HCT116 (cell line): ENCODE data around the gene SDK2. TPM values are rescaled to one million over a fixed set of nuclear protein-coding genes. Genes with fewer than 3 reads are reported as not detected.

Source experiments
- ATAC-seq: fragments of 200-7000 bp; cut with Tn5 transposase; 2 replicates; pipeline ENCODE4 v1.9.1; 2020; ENCODE audit warnings: mild to moderate bottlenecking, moderate library complexity
- BruUV-seq: library from RNA; stranded (reverse); fragments of 400-500 nt; replicated peaks from 2 replicates; lab custom pipeline; 2021; lab: Mats Ljungman, UMichigan
- CTCF ChIA-PET: fragments of 300-600 bp; sonication (Branson Sonifier 250); formaldehyde crosslinking; loops from one replicate; lab custom pipeline; 2021; ENCODE audit warnings: antibody characterized with exemption; lab: Charles Lee
- POLR2A ChIA-PET: fragments of 300-600, 350-600 bp; sonication (Branson Sonifier 250); formaldehyde crosslinking; loops from one replicate; lab custom pipeline; 2021; ENCODE audit warnings: antibody characterized with exemption; lab: Charles Lee
- RAD21 ChIA-PET, 2 experiments: fragments of 300-600 bp; sonication (Branson Sonifier 250); formaldehyde crosslinking; loops; one replicate each; lab custom pipeline; 2023; ENCODE audit warnings: low total read pairs in 2 of 2; ENCODE audit not compliant: uncharacterized antibody in 2 of 2, unreplicated experiment in 2 of 2, low non-redundant PET in 1 of 2; lab: Charles Lee
- DNase-seq: peaks from one replicate; pipeline ENCODE4 v3.0.0-alpha.2; 2010; ENCODE audit warnings: low read depth, low spot score
- H2AFZ ChIP-seq: fragments of 200-600 bp; shearing (Covaris generic), sonication (generic); 2 replicates; pipeline ENCODE4 v1.6.1; 2017; ENCODE audit warnings: low read depth, mixed run types, mixed read lengths, antibody characterized with exemption, low read length; ENCODE audit not compliant: poor library complexity, severe bottlenecking
- H3K27ac ChIP-seq: 2 replicates; pipeline ENCODE4 v1.5.1; 2012; ENCODE audit warnings: low read depth, low read length
- H3K27me3 ChIP-seq: fragments of 200-600 bp; sonication (generic); 2 replicates; pipeline ENCODE4 v1.6.1; 2016; ENCODE audit warnings: mixed run types, low read length, mixed read lengths; ENCODE audit not compliant: insufficient read depth
- H3K36me3 ChIP-seq, 2 experiments: fragments of 200-500 bp in 1 of 2; fragments of 200-600 bp in 1 of 2; sonication (Bioruptor generic) in 1 of 2; sonication (generic) in 1 of 2; 2 replicates each; pipeline versions ENCODE4 v1.5.1 to v1.6.1; 2014 to 2016; ENCODE audit warnings: low read length in 2 of 2, inconsistent platforms in 1 of 2, mixed read lengths in 1 of 2, mixed run types in 1 of 2; ENCODE audit not compliant: insufficient read depth in 2 of 2, control insufficient read depth in 1 of 2
- H3K4me1 ChIP-seq, 2 experiments: fragments of 200-600 bp in 1 of 2; sonication (generic) in 1 of 2; 2 replicates each; pipeline versions ENCODE4 v1.5.1 to v1.6.1; 2012 to 2017; ENCODE audit warnings: low read length in 2 of 2, inconsistent platforms in 1 of 2, mild to moderate bottlenecking in 1 of 2, mixed read lengths in 1 of 2, mixed run types in 1 of 2, moderate library complexity in 1 of 2; ENCODE audit not compliant: insufficient read depth in 2 of 2, control insufficient read depth in 1 of 2
- H3K4me2 ChIP-seq: fragments of 200-600 bp; sonication (generic); 2 replicates; pipeline ENCODE4 v1.6.1; 2017; ENCODE audit warnings: mixed run types, low read length, mixed read lengths
- H3K4me3 ChIP-seq, 2 experiments: fragments of 200-600 bp in 1 of 2; sonication (generic) in 1 of 2; replicated peaks in 1 of 2; 2 replicates each; pipeline ENCODE4 v1.5.1; 2011 to 2016; ENCODE audit warnings: low read length in 2 of 2, control low read depth in 1 of 2, low read depth in 1 of 2, mild to moderate bottlenecking in 1 of 2, mixed read lengths in 1 of 2, mixed run types in 1 of 2
- H3K79me2 ChIP-seq: fragments of 200-600 bp; sonication (generic); 2 replicates; pipeline ENCODE4 v1.6.1; 2017; ENCODE audit warnings: mild to moderate bottlenecking, mixed run types, low read length, moderate library complexity, mixed read lengths; ENCODE audit not compliant: insufficient read depth
- H3K9ac ChIP-seq: fragments of 200-600 bp; sonication (generic); 2 replicates; pipeline ENCODE4 v1.6.1; 2016; ENCODE audit warnings: low read length, mixed read lengths
- H3K9me2 ChIP-seq: fragments of 200-600 bp; sonication (generic), shearing (Covaris generic); 2 replicates; pipeline ENCODE4 v1.6.1; 2017; ENCODE audit warnings: mixed run types, mild to moderate bottlenecking, moderate library complexity; ENCODE audit not compliant: insufficient read depth
- H3K9me3 ChIP-seq, 2 experiments: fragments of 200-500 bp in 1 of 2; fragments of 200-600 bp in 1 of 2; sonication (Bioruptor generic) in 1 of 2; sonication (generic) in 1 of 2; 2 replicates each; pipeline ENCODE4 v1.6.1; 2014 to 2017; ENCODE audit warnings: low read length in 2 of 2, mixed read lengths in 2 of 2, inconsistent platforms in 1 of 2, low read depth in 1 of 2, mild to moderate bottlenecking in 1 of 2, mixed run types in 1 of 2, moderate library complexity in 1 of 2; ENCODE audit not compliant: control insufficient read depth in 1 of 2, insufficient read depth in 1 of 2
- H4K20me1 ChIP-seq: fragments of 200-600 bp; sonication (generic), shearing (Covaris generic); 2 replicates; pipeline ENCODE4 v1.6.1; 2017; ENCODE audit warnings: mixed run types, mild to moderate bottlenecking, moderate library complexity; ENCODE audit not compliant: insufficient read depth
- CBX3 ChIP-seq: IDR thresholded peaks from 2 replicates; pipeline ENCODE4 v1.6.1; 2012; ENCODE audit warnings: low read depth
- CTCF ChIP-seq, 3 experiments: fragments of 200-600 bp in 1 of 3; sonication (generic) in 1 of 3; IDR thresholded peaks in 2 of 3; conservative IDR thresholded peaks in 1 of 3; 2 replicates each; pipeline ENCODE4 v1.5.1; 2012 to 2017; ENCODE audit warnings: low read depth in 2 of 3, low read length in 2 of 3, antibody characterized with exemption in 1 of 3, borderline replicate concordance in 1 of 3, control low read depth in 1 of 3, mild to moderate bottlenecking in 1 of 3, mixed read lengths in 1 of 3, mixed run types in 1 of 3, moderate library complexity in 1 of 3; ENCODE audit not compliant: insufficient read depth in 1 of 3
- EGR1 ChIP-seq: IDR thresholded peaks from 2 replicates; pipeline ENCODE4 v1.6.1; 2012; ENCODE audit warnings: low read depth
- ELF1 ChIP-seq: IDR thresholded peaks from 2 replicates; pipeline ENCODE4 v1.6.1; 2012; ENCODE audit warnings: low read depth, borderline replicate concordance
- EZH2 ChIP-seq: fragments of 200-600 bp; sonication (generic); IDR thresholded peaks from 2 replicates; pipeline ENCODE4 v1.6.1; 2017; ENCODE audit warnings: antibody characterized with exemption, mixed run types
- FOSL1 ChIP-seq: IDR thresholded peaks from 2 replicates; pipeline ENCODE4 v1.6.1; 2012; ENCODE audit warnings: low read depth
- MAX ChIP-seq: IDR thresholded peaks from 2 replicates; pipeline ENCODE4 v1.6.1; 2012
- REST ChIP-seq: IDR thresholded peaks from 2 replicates; pipeline ENCODE4 v1.6.1; 2012; ENCODE audit warnings: low read depth
- SIN3A ChIP-seq: IDR thresholded peaks from 2 replicates; pipeline ENCODE4 v1.6.1; 2012; ENCODE audit warnings: low read depth
- SP1 ChIP-seq: IDR thresholded peaks from 2 replicates; pipeline ENCODE4 v1.6.1; 2012; ENCODE audit warnings: low read depth
- SRF ChIP-seq: IDR thresholded peaks from 2 replicates; pipeline ENCODE4 v1.6.1; 2012; ENCODE audit warnings: low read depth
- TCF7L2 ChIP-seq: IDR thresholded peaks from 2 replicates; pipeline ENCODE4 v1.7.0; 2011; ENCODE audit warnings: borderline replicate concordance, inconsistent platforms; ENCODE audit not compliant: insufficient read depth, insufficient read length; ENCODE audit errors: extremely low read depth
- ZBTB33 ChIP-seq: IDR thresholded peaks from 2 replicates; pipeline ENCODE4 v1.6.1; 2011; ENCODE audit warnings: mild to moderate bottlenecking, low read length, moderate library complexity; ENCODE audit not compliant: insufficient replicate concordance; ENCODE audit errors: extremely low read depth
- ZNF274 ChIP-seq: fragments of 200-500 bp; sonication (Bioruptor generic); IDR thresholded peaks from 2 replicates; pipeline ENCODE4 v1.6.1; 2014; ENCODE audit warnings: mild to moderate bottlenecking, low read depth, low read length, inconsistent platforms
- intact Hi-C: fragments of 100-400 bp; cut with micrococcal nuclease; formaldehyde crosslinking; loops from 2 replicates; pipeline ENCODE4 v1.10.0; 2022
- total RNA-seq: library from RNA; stranded (reverse); gene quantifications from one replicate; pipeline ENCODE4 v1.2.1, GENCODE V29; 2021; ENCODE audit not compliant: unreplicated experiment

The SDK2 gene
- total RNA-seq, 1 experiment from 2014 or later = 0.10 TPM

- TF ChIP-seq SRF (no peak), CBX3 (no peak), ZBTB33 (no peak), EGR1 (no peak), SIN3A (no peak)
- Histone ChIP-seq H3K27ac (no peak overlapping the region), H3K79me2 (no peaks in the 10 kb centered on the region), H2AFZ (no peak overlapping the region), H3K4me2 (no peak overlapping the region), H3K4me3 (no peak overlapping the region), H3K9ac (no peak overlapping the region), H3K4me1 (no peaks in the 10 kb centered on the region), H3K27me3 (peaks cover 25% of the 10 kb centered on the region), H3K9me2 (no peaks in the 10 kb centered on the region), H3K36me3 (no peaks in the 10 kb centered on the region), H4K20me1 (no peaks in the 10 kb centered on the region), H3K9me3 (no peaks in the 10 kb centered on the region)
- BruUV-seq = no TSS peak
- CTCF ChIA-PET = no interaction called here
- ATAC-seq (no peak), DNase-seq (no peak)
- intact Hi-C loops = no loop called here
- POLR2A ChIA-PET = no interaction called here
- RAD21 ChIA-PET = no interaction called here
These were observed 122.1 kb downstream of the SDK2 start for GRCh38 chr17:73522107-73522506.

GRCh38 chr17:73521376-73521775, 122.9 kb downstream of the SDK2 start:
- Histone ChIP-seq H3K4me3 (no peak overlapping the region), H3K9me3 (no peaks in the 10 kb centered on the region), H4K20me1 (no peaks in the 10 kb centered on the region), H3K27me3 (peaks cover 18% of the 10 kb centered on the region), H3K79me2 (no peaks in the 10 kb centered on the region), H2AFZ (no peak overlapping the region), H3K4me1 (no peaks in the 10 kb centered on the region), H3K4me2 (no peak overlapping the region), H3K36me3 (no peaks in the 10 kb centered on the region), H3K27ac (no peak overlapping the region), H3K9me2 (no peaks in the 10 kb centered on the region), H3K9ac (no peak overlapping the region)
- ChIA-PET POLR2A (no interaction called here), CTCF (no interaction called here), RAD21 (no interaction called here)
- DNase-seq (no peak), ATAC-seq (no peak)
- intact Hi-C loops = no loop called here
- BruUV-seq = no TSS peak
- no peak for TF ChIP-seq SP1
- no peak for TF ChIP-seq CTCF (IDR thresholded peaks at IDR 0.05 in 2 of 3, conservative IDR thresholded peaks at IDR 0.05 in 1 of 3; ENCODE audit: borderline replicate concordance in 1 of 3, insufficient read depth in 1 of 3, low read depth in 2 of 3, low read length in 2 of 3)
- no peak for TF ChIP-seq ELF1
- TF ChIP-seq EZH2 = no peak
- no peak for TF ChIP-seq REST
- TF ChIP-seq MAX = no peak
- TF ChIP-seq TCF7L2 = no peak
- TF ChIP-seq ZNF274 = no peak
- no peak for TF ChIP-seq FOSL1
